ENCODE data around the gene KMT2E. TPM values are rescaled to one million over a fixed set of nuclear protein-coding genes. Genes with fewer than 3 reads are reported as not detected.
A peak's percentile ranks its signal among the peaks of the same experiment; 100 is the strongest.

Gene KMT2E
- total and polyA plus RNA-seq, 2 donors (not counting 3 experiments of a cell fraction or from before 2014, with no cell fraction given): 19.0 to 74.8 TPM

DNA sequence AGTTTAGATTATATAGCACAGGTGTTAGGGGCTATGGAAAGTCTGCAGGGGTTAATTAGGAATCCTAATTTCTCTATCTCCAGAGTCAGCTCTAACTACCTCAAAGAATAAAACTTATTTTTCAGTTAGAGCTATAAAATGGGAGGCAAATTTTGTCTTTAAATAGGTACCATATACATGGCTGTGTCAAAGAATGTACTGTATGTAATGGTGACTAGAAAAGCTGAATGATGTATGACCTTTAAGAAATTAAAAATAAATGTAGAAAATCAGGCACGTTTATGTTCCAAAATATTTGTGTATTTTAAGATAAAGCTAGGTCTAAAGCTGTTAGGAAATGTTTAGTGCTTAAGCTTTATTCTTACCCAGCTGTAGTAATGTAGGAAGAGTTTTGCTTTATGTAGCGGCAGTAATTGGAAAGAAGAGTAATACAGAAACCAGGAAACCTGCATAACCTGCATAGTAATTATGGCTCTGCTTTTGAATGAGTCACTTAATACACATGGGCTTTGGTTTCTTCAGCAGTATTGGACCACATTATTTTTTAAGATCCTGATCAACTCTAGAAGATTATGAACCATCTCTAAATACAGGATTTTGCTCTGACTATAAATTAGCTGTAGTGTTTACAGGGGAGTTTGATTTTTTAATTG is 85.0 kb downstream of the KMT2E start:
- CTCF ChIA-PET: interaction anchor here (1.9 to 2.4 kb wide), 2 partner anchors 86 to 118 kb away, joined by 5 to 13 read pairs; partner anchors contain the start of gene KMT2E
- FAIRE-seq: no peak

More for the DNA sequence above, 85.0 kb downstream of the KMT2E start:
- dilution Hi-C loops (cut with MboI; ENCODE audit: extremely low pct_ligation_motif_present, low sequenced_read_pairs) (no loop called here), intact Hi-C loops (cut with micrococcal nuclease) (loop anchor here (2.0 to 5.0 kb wide), 3 partner anchors 82 to 152 kb away; no protein-coding TSS in a partner anchor)
- Histone ChIP-seq H3K9ac (replicated peaks; ENCODE audit: extremely low read depth, insufficient read depth, low read length) (no peak overlapping the region), H3K9me3 (replicated peaks; ENCODE audit: control insufficient read depth, insufficient read depth, low read length) (no peaks in the 10 kb centered on the region), H2AFZ (ENCODE audit: low read depth, low read length) (no peak overlapping the region), H3K79me2 (ENCODE audit: control insufficient read depth, insufficient read depth, low read length) (peaks cover 12% of the 10 kb centered on the region), H4K20me1 (replicated peaks; ENCODE audit: control insufficient read depth, extremely low read depth, insufficient read depth, low read length) (no peaks in the 10 kb centered on the region), H3K27ac (ENCODE audit: insufficient read depth, low read depth, low read length) (peak overlapping the region; percentile 60), H3K9me1 (replicated peaks; ENCODE audit: control insufficient read depth, extremely low read depth, insufficient read depth, low read length) (no peaks in the 10 kb centered on the region), H3K4me1 (ENCODE audit: control insufficient read depth, extremely low read depth, insufficient read depth, low read length) (peaks cover 24% of the 10 kb centered on the region), H3K4me3 (replicated peaks in 1 of 3; ENCODE audit: insufficient read depth in 1 of 3, low read depth in 1 of 3, low read length in 3 of 3) (no peak overlapping the region), H3K36me3 (ENCODE audit: control insufficient read depth in 2 of 2, extremely low read depth in 1 of 2, insufficient read depth in 2 of 2, low read length in 2 of 2) (peaks cover 2 to 17% of the 10 kb centered on the region in 2 experiments), H3K4me2 (ENCODE audit: insufficient read depth, low read length) (no peak overlapping the region), H3K27me3 (ENCODE audit: control insufficient read depth in 2 of 2, insufficient read depth in 2 of 2, low read length in 2 of 2) (no peaks in the 10 kb centered on the region)
- peak; percentile 38 for DNase-seq (ENCODE audit: low read depth, low spot score)
- TF ChIP-seq CTCF (IDR thresholded peaks at IDR 0.05; ENCODE audit: extremely low read depth in 1 of 2, insufficient read depth in 1 of 2, low read depth in 1 of 2, low read length in 2 of 2) (no peak), MAX (IDR thresholded peaks at IDR 0.05; ENCODE audit: insufficient read depth, insufficient read length) (no peak), FOS (IDR thresholded peaks at IDR 0.05; ENCODE audit: borderline replicate concordance, insufficient read depth, low read length) (peak; percentile 42), MYC (IDR thresholded peaks at IDR 0.05; ENCODE audit: low read depth, low read length) (no peak)
- POLR2A ChIA-PET: no interaction called here
- BruUV-seq (replicated peaks): no TSS peak

All from endothelial cell of umbilical vein (primary cell).